NT2/D1 (cell line): Measurements from ENCODE around the gene PIGN.

Experiments used
- DNase-seq: peaks from one replicate; pipeline ENCODE4 v3.0.0-alpha.2; 2011; ENCODE audit warnings: low read depth, low spot score
- H3K27me3 ChIP-seq: 2 replicates; pipeline ENCODE4 v1.6.0; 2011; ENCODE audit warnings: mild to moderate bottlenecking; ENCODE audit not compliant: insufficient read length, insufficient read depth
- H3K36me3 ChIP-seq: 2 replicates; pipeline ENCODE4 v1.6.1; 2011; ENCODE audit warnings: mild to moderate bottlenecking, low read length, mixed read lengths; ENCODE audit not compliant: insufficient read depth, insufficient read length
- H3K4me1 ChIP-seq: 2 replicates; pipeline ENCODE4 v1.5.1; 2011; ENCODE audit not compliant: insufficient read depth, insufficient read length
- H3K4me3 ChIP-seq: 2 replicates; pipeline ENCODE4 v1.5.1; 2011; ENCODE audit warnings: low read depth; ENCODE audit not compliant: insufficient read length
- H3K9ac ChIP-seq: 2 replicates; pipeline ENCODE4 v1.6.0; 2011; ENCODE audit warnings: low read depth; ENCODE audit not compliant: insufficient read length
- H3K9me3 ChIP-seq: 2 replicates; pipeline ENCODE4 v1.5.1; 2011; ENCODE audit warnings: mild to moderate bottlenecking, low read length; ENCODE audit not compliant: insufficient read depth
- SUZ12 ChIP-seq: IDR thresholded peaks from 2 replicates; pipeline ENCODE4 v1.6.1; 2011; ENCODE audit not compliant: insufficient read length, insufficient read depth; ENCODE audit errors: extremely low read depth
- YY1 ChIP-seq: IDR thresholded peaks from 2 replicates; pipeline ENCODE4 v1.6.1; 2011; ENCODE audit not compliant: insufficient read length, insufficient read depth
- ZNF274 ChIP-seq: IDR thresholded peaks from 2 replicates; pipeline ENCODE4 v1.6.1; 2011; ENCODE audit warnings: mild to moderate bottlenecking, low read depth, low read length

The PIGN gene

DNA sequence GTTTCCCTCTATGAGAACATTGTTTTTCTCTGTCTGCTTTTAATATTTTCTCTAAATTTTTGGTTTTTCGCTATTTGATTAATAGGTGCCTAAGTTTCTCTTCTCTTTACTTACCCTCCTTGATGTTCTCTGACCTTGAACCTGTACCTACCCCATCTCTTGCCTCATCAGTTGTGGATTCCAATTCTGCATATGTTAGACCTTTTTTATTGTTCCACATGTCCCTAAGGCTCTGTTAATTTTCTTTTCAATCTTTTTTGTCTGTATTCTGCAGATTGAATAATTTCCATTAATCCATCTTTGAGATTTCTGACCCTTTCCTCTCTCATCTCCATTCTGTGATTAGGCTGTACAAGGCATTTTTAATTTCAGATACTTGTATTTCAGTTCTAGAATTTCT is 23.3 kb upstream of the PIGN start:
- DNase-seq = no peak
- Histone ChIP-seq H3K27me3 (no peaks in the 10 kb centered on the region), H3K4me3 (no peak overlapping the region), H3K36me3 (peaks cover 18% of the 10 kb centered on the region), H3K4me1 (no peaks in the 10 kb centered on the region), H3K9ac (no peak overlapping the region), H3K9me3 (no peaks in the 10 kb centered on the region)
- TF ChIP-seq ZNF274 = no peak
- TF ChIP-seq SUZ12 = no peak
- no peak for TF ChIP-seq YY1

DNA sequence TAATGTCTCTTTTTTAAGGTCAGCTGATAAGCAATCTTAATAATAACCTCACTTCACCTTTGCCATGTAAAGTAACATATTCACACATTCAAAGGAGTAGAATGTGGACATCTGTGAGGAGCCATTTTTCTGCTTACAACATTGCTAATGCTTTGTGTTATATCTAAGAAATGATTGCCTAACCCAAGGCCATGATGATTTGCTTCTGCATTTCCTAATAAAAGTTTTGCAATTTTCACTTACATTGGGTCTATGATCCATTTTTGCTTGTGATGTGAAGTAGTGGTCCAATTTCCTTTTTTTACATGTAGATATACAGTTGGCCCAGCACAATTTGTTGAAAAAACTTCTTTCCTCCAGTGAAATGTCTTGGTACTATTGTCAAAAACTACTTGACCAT is 22.2 kb upstream of the PIGN start:
- peaks cover 11% of the 10 kb centered on the region for H3K36me3 ChIP-seq
- DNase-seq = no peak
- H3K27me3 ChIP-seq = no peaks in the 10 kb centered on the region
- no peak overlapping the region for H3K4me3 ChIP-seq
- H3K9ac ChIP-seq = no peak overlapping the region
- H3K9me3 ChIP-seq = no peaks in the 10 kb centered on the region
- no peaks in the 10 kb centered on the region for H3K4me1 ChIP-seq
- TF ChIP-seq SUZ12 (no peak), ZNF274 (no peak), YY1 (no peak)

DNA sequence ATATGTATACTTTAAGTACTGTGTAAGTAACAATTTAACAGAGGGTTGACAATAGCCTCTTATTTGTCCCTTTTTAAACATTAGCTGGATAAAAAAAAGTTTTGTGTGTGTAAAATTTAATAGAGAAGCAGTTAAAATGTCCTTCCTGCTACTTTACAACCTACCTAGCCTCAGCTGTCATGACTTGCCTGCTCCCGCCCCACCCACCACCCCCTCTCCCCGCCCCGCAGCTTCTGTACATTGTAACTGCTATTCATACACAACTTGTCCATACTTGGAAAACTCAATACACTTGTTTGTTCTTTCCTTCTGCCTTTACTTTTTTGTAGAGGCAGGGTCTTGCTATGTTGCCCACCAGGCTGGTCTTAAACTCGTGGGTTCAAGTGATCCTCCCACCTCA is 19.7 kb upstream of the PIGN start:
- TF ChIP-seq ZNF274 (no peak), YY1 (no peak), SUZ12 (no peak)
- no peaks in the 10 kb centered on the region for H3K4me1 ChIP-seq
- no peak for DNase-seq
- H3K9me3 ChIP-seq = no peaks in the 10 kb centered on the region
- no peaks in the 10 kb centered on the region for H3K27me3 ChIP-seq
- H3K9ac ChIP-seq = no peak overlapping the region
- H3K36me3 ChIP-seq = no peaks in the 10 kb centered on the region
- H3K4me3 ChIP-seq = no peak overlapping the region

DNA sequence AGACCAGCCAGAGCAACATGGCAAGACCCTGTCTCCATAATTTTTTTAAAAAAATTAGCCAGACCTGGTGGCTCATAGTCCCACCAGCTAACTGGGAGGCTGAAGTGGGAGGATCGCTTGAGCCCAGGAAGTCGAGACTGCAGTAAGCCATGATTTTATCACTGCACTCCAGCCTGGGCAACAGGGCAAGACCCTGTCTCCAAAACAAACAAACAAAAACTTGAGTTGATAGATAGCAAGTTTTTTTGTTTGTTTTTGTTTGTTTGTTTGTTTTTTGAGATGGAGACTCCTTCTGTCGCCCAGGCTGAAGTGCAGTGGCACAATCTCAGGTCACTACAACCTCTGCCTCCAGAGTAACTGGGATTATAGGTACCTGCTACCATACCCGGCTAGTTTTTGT is 19.0 kb upstream of the PIGN start:
- no peak for TF ChIP-seq SUZ12
- no peak for TF ChIP-seq YY1
- no peak for TF ChIP-seq ZNF274
- Histone ChIP-seq H3K27me3 (no peaks in the 10 kb centered on the region), H3K36me3 (no peaks in the 10 kb centered on the region), H3K4me3 (no peak overlapping the region), H3K9me3 (no peaks in the 10 kb centered on the region), H3K9ac (no peak overlapping the region), H3K4me1 (no peaks in the 10 kb centered on the region)
- no peak for DNase-seq

DNA sequence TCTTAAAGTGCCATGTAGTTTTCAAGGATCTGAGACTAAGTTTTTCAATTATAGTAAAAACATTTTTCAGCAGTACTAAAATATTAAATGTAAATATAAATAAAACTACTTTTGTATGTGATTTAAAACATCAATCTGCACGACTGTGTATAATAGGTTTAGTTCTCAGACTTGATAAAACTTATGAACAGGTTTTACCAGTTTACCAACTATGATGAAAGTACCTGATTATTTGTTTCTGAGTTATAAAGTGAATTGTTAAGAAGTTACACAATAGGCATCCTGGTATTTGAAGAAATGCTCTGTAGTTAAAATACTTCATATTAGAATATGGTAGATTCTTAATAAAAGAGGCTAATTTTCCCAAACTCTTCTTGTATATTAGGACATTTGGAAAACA is 15.0 kb upstream of the PIGN start:
- H3K27me3 ChIP-seq = no peaks in the 10 kb centered on the region
- DNase-seq = no peak
- H3K9ac ChIP-seq = no peak overlapping the region
- no peak overlapping the region for H3K4me3 ChIP-seq
- H3K36me3 ChIP-seq = no peaks in the 10 kb centered on the region
- no peaks in the 10 kb centered on the region for H3K4me1 ChIP-seq
- TF ChIP-seq SUZ12 (no peak), YY1 (no peak), ZNF274 (no peak)
- H3K9me3 ChIP-seq = no peaks in the 10 kb centered on the region

DNA sequence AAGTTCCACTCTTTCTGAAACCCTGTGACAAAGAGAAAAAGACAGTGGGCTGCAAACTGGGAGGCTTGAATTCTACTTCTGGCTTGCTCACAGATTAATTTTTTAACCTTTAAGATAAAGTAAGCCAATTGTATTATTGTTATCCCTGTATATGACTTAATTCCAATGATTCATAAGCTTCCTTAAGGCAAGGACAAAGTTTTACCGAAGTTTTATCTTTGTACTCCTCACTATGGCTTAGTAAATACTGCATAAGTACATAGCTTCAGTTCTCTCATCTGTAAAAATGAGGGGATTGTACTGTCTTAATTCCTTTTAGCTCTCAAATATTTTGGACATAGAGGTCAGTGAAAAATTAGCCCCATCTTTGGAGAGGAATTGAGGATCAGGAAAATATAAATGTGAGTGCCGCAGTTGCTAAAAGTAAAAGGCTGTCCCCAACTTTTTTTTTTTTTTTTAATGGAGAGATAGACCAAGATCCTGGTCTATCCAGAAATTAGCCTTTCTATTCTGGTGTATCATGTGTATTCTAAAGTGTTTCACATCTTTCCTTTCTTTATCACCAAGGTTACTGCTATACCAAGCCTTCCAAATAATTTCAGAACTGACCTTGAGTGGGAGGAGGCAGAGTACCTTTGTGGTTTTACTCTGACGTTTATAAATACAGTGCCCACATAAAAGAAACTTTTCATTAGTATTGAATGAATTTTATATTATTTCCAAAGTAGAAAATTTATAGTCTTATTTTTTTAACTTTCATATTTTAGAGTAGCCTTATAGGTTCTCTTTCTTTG is 13.5 kb upstream of the PIGN start:
- DNase-seq = no peak
- no peak for TF ChIP-seq SUZ12
- no peak for TF ChIP-seq YY1
- no peak for TF ChIP-seq ZNF274
- Histone ChIP-seq H3K27me3 (no peaks in the 10 kb centered on the region), H3K4me3 (no peak overlapping the region), H3K9me3 (no peaks in the 10 kb centered on the region), H3K9ac (no peak overlapping the region), H3K36me3 (no peaks in the 10 kb centered on the region), H3K4me1 (no peaks in the 10 kb centered on the region)

DNA sequence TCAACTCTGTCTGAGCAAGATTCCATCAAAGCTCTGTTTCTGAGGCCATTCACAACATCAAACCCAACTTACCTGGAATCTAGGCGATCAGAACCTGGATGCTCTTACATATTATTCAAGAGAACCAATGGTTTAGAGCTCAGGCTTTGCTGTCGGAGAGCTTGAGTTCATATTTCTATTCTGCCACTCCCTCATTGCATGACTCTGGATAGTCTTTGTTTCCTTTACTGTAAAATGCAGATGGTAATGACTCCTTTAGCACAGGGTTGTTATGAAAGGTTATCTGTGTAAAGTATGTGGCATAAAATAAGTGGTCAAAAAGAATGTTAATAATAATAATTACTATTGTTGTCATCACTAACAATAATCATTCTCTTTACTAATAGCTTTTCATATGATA is 12.8 kb upstream of the PIGN start:
- Histone ChIP-seq H3K4me1 (no peaks in the 10 kb centered on the region), H3K4me3 (no peak overlapping the region), H3K9ac (no peak overlapping the region), H3K27me3 (no peaks in the 10 kb centered on the region), H3K9me3 (no peaks in the 10 kb centered on the region), H3K36me3 (no peaks in the 10 kb centered on the region)
- no peak for DNase-seq
- TF ChIP-seq ZNF274 (no peak), SUZ12 (no peak), YY1 (no peak)

DNA sequence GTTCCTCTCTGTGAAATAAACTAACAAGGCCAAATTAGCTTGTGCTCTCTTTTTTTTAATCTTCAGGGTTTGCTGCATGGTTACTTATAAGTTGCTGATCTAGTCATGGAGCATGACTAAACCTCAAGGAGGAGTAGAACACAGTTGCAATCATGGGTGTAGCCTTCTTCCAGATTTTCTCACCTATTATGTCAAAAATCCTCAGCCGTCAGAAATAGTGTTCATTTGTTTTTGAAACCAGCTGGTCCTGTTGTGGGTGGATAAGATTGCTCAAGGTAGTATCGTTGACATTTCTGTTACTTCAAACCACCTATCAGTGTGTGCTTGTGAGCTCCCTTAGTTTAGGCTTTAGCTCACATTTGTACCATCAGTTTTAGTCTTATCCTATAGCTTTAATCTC is 11.4 kb upstream of the PIGN start:
- no peaks in the 10 kb centered on the region for H3K27me3 ChIP-seq
- TF ChIP-seq ZNF274 (no peak), SUZ12 (no peak), YY1 (no peak)
- no peak overlapping the region for H3K9ac ChIP-seq
- no peak overlapping the region for H3K4me3 ChIP-seq
- H3K36me3 ChIP-seq = no peaks in the 10 kb centered on the region
- H3K9me3 ChIP-seq = no peaks in the 10 kb centered on the region
- no peaks in the 10 kb centered on the region for H3K4me1 ChIP-seq
- DNase-seq = no peak
